SK-N-SH (cell line): ENCODE measurements around the gene PALM. TPM values are rescaled to one million over a fixed set of nuclear protein-coding genes. Genes with fewer than 3 reads are reported as not detected.
"Not testable (repeated sequence)": the region's sequence is repeated elsewhere in the genome, so short reads cannot be mapped to it uniquely, and the experiment has no call there.

ENCODE experiments used
- CTCF ChIA-PET: fragments of 300-600, 350-600 bp; formaldehyde crosslinking; extraction: SDS; loops from one replicate; lab custom pipeline; 2021; lab: Yijun Ruan, JAX
- POLR2A ChIA-PET: fragments of 350-600 bp; sonication (Branson Sonifier 250); formaldehyde crosslinking; extraction: SDS; loops from one replicate; lab custom pipeline; 2020; ENCODE audit warnings: antibody characterized with exemption, inconsistent platforms; lab: Yijun Ruan, JAX
- DNase-seq: peaks from one replicate; pipeline ENCODE4 v3.0.0; 2012
- H2AFZ ChIP-seq: fragments of 200-600 bp; sonication (generic); 2 replicates; pipeline ENCODE4 v1.8.1; 2016; ENCODE audit warnings: antibody characterized with exemption, mild to moderate bottlenecking, low read depth
- H3F3A ChIP-seq: fragments of 200-600 bp; sonication (generic); replicated peaks from 2 replicates; pipeline ENCODE3; 2016; ENCODE audit warnings: antibody characterized with exemption, mild to moderate bottlenecking; ENCODE audit not compliant: insufficient read depth
- H3K27ac ChIP-seq, 2 experiments: fragments of 200-500 bp in 1 of 2; fragments of 200-600 bp in 1 of 2; sonication (Bioruptor generic) in 1 of 2; sonication (generic), shearing (Covaris generic) in 1 of 2; 2 replicates each; pipeline versions ENCODE4 v1.5.1 to v1.6.1; 2014 to 2016; ENCODE audit warnings: low read depth in 2 of 2, inconsistent platforms in 1 of 2, low read length in 1 of 2, mild to moderate bottlenecking in 1 of 2, mixed read lengths in 1 of 2
- H3K27me3 ChIP-seq: fragments of 200-600 bp; sonication (generic), shearing (Covaris generic); 2 replicates; pipeline ENCODE4 v1.6.1; 2016; ENCODE audit warnings: mixed run types; ENCODE audit not compliant: insufficient read depth
- H3K36me3 ChIP-seq, 2 experiments: fragments of 200-500 bp in 1 of 2; fragments of 200-600 bp in 1 of 2; sonication (Bioruptor generic) in 1 of 2; sonication (generic) in 1 of 2; replicated peaks in 1 of 2; 2 replicates each; pipeline versions ENCODE3 to v1.5.1; 2014 to 2016; ENCODE audit warnings: low read length in 1 of 2, mild to moderate bottlenecking in 1 of 2; ENCODE audit not compliant: insufficient read depth in 2 of 2, control insufficient read depth in 1 of 2
- H3K4me1 ChIP-seq, 2 experiments: fragments of 200-500 bp in 1 of 2; fragments of 200-600 bp in 1 of 2; sonication (Bioruptor generic) in 1 of 2; sonication (generic), shearing (Covaris generic) in 1 of 2; 2 replicates each; pipeline versions ENCODE4 v1.5.1 to v1.6.1; 2014 to 2016; ENCODE audit warnings: low read depth in 1 of 2, low read length in 1 of 2, mixed run types in 1 of 2; ENCODE audit not compliant: insufficient read depth in 2 of 2, control insufficient read depth in 1 of 2
- H3K4me2 ChIP-seq: fragments of 200-600 bp; sonication (generic), shearing (Covaris generic); 2 replicates; pipeline ENCODE4 v1.6.1; 2017; ENCODE audit warnings: mixed run types
- H3K4me3 ChIP-seq, 2 experiments: fragments of 200-500 bp in 1 of 2; fragments of 200-600 bp in 1 of 2; sonication (Bioruptor generic) in 1 of 2; sonication (generic), shearing (Covaris generic) in 1 of 2; 2 replicates each; pipeline versions ENCODE4 v1.5.1 to v1.8.1; 2014 to 2016; ENCODE audit warnings: low read depth in 2 of 2, inconsistent platforms in 1 of 2, low read length in 1 of 2, mild to moderate bottlenecking in 1 of 2, mixed read lengths in 1 of 2, moderate library complexity in 1 of 2
- H3K79me2 ChIP-seq: fragments of 200-600 bp; sonication (generic); 2 replicates; pipeline ENCODE4 v1.8.1; 2017; ENCODE audit warnings: mild to moderate bottlenecking; ENCODE audit not compliant: insufficient read depth
- H3K9ac ChIP-seq: fragments of 200-600 bp; sonication (generic); 2 replicates; pipeline ENCODE4 v1.6.1; 2017; ENCODE audit warnings: mixed run types
- H3K9me2 ChIP-seq: fragments of 200-600 bp; sonication (generic); 2 replicates; pipeline ENCODE4 v1.6.1; 2017; ENCODE audit warnings: mixed run types
- H3K9me3 ChIP-seq: fragments of 200-600 bp; sonication (generic); 2 replicates; pipeline ENCODE4 v1.6.1; 2017; ENCODE audit warnings: mixed run types, mild to moderate bottlenecking, moderate library complexity
- H4K20me1 ChIP-seq: fragments of 200-600 bp; sonication (generic); 2 replicates; pipeline ENCODE4 v1.6.1; 2017; ENCODE audit warnings: mild to moderate bottlenecking, mixed run types; ENCODE audit not compliant: insufficient read depth
- CHD2 ChIP-seq: fragments of 150-350 bp; IDR thresholded peaks from 2 replicates; pipeline ENCODE4 v1.6.1; 2018; ENCODE audit warnings: low read length; ENCODE audit not compliant: partially characterized antibody
- FOXJ3 ChIP-seq: sonication (generic); formaldehyde crosslinking; IDR thresholded peaks from 2 replicates; pipeline ENCODE4 v1.5.1; 2020; ENCODE audit warnings: mild to moderate bottlenecking, missing genetic modification reagents
- GABPA ChIP-seq: IDR thresholded peaks from 2 replicates; pipeline ENCODE4 v1.4.0; 2012; ENCODE audit warnings: low read depth, mild to moderate bottlenecking
- JUND ChIP-seq: IDR thresholded peaks from 2 replicates; pipeline ENCODE4 v1.4.0; 2012
- MEF2A ChIP-seq: IDR thresholded peaks from 2 replicates; pipeline ENCODE4 v1.4.0; 2012; ENCODE audit warnings: low read depth, borderline replicate concordance
- RXRA ChIP-seq: IDR thresholded peaks from 2 replicates; pipeline ENCODE4 v1.4.0; 2012; ENCODE audit warnings: low read depth, mild to moderate bottlenecking, borderline replicate concordance
- SMC3 ChIP-seq: IDR thresholded peaks from 2 replicates; pipeline ENCODE4 v1.6.1; 2012; ENCODE audit warnings: low read depth, low read length, improper control_type of control experiment
- TAF1 ChIP-seq: IDR thresholded peaks from 2 replicates; pipeline ENCODE4 v1.6.1; 2012; ENCODE audit warnings: low read depth, mild to moderate bottlenecking, low read length, moderate library complexity, borderline replicate concordance
- TCF12 ChIP-seq: IDR thresholded peaks from 2 replicates; pipeline ENCODE4 v1.4.0; 2012
- TEAD4 ChIP-seq: IDR thresholded peaks from 2 replicates; pipeline ENCODE4 v1.4.0; 2012; ENCODE audit warnings: mild to moderate bottlenecking, borderline replicate concordance; ENCODE audit not compliant: insufficient read depth
- YY1 ChIP-seq: IDR thresholded peaks from 2 replicates; pipeline ENCODE4 v1.4.0; 2012; ENCODE audit warnings: low read depth, mild to moderate bottlenecking
- WGBS: methylation state at CpG from one replicate; pipeline ENCODE4 v1.1.6; 2017; ENCODE audit warnings: low lambda C conversion rate; 5-methylcytosine and 5-hydroxymethylcytosine counted together
- polyA plus RNA-seq, 3 experiments: library from polyadenylated mRNA; depleted of rRNA; stranded (reverse); fragments of >200 nt; gene quantifications; 2 replicates each; pipeline ENCODE4 v1.2.3, GENCODE V29; 2012
- TF ChIP-seq, protein P1 (sequence below): IDR thresholded peaks from 2 replicates; pipeline ENCODE4 v1.6.1; 2012; ENCODE audit warnings: mild to moderate bottlenecking, low read depth, low read length, moderate library complexity
- TF ChIP-seq, protein P2 (sequence below): IDR thresholded peaks from 2 replicates; pipeline ENCODE4 v1.4.0; 2012; ENCODE audit warnings: low read depth, borderline replicate concordance
- TF ChIP-seq, protein P3 (sequence below): fragments of 200-600 bp; sonication (generic); IDR thresholded peaks from 2 replicates; pipeline ENCODE4 v1.6.1; 2017; ENCODE audit warnings: antibody characterized with exemption, mild to moderate bottlenecking, moderate library complexity
- TF ChIP-seq, protein P4 (sequence below): IDR thresholded peaks from 2 replicates; pipeline ENCODE4 v1.4.0; 2012; ENCODE audit warnings: low read depth

PALM gene
- polyA plus RNA-seq, 1 of the 3 experiments (the other 2 are of a cell fraction), result 15.6 TPM

DNA sequence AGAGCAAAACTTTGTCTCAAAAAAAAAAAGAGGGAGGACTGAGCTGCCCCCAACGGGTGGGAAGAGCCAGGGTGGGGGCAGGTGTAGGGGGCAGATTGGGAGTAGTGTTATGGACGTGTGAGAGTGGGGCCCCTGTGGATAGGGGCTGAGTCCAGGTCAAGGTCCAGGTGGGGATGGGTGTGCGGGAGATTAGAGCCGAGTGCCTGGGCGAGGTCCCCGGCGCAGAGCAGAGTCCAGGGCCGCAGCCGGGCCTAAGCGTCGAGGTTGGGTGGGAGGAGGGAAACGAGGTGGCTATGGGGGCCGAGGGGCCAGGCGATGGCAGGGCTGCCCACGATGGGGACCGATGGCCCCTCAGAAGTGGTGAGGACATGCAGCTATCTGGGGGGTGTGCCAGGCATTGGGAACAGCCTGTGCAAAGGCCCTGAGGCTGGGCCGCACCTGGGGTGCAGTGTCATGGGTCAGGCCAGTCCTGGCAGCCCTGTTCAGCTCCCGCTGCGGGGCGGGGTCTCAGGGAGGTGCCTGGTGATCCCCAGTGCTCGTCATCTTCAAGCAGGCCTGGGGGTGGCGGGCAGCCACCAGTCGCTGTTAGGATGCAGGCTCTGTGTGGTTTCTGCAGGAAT lies 29.9 kb downstream of the PALM start (continued):
- TF ChIP-seq, protein P1, sequence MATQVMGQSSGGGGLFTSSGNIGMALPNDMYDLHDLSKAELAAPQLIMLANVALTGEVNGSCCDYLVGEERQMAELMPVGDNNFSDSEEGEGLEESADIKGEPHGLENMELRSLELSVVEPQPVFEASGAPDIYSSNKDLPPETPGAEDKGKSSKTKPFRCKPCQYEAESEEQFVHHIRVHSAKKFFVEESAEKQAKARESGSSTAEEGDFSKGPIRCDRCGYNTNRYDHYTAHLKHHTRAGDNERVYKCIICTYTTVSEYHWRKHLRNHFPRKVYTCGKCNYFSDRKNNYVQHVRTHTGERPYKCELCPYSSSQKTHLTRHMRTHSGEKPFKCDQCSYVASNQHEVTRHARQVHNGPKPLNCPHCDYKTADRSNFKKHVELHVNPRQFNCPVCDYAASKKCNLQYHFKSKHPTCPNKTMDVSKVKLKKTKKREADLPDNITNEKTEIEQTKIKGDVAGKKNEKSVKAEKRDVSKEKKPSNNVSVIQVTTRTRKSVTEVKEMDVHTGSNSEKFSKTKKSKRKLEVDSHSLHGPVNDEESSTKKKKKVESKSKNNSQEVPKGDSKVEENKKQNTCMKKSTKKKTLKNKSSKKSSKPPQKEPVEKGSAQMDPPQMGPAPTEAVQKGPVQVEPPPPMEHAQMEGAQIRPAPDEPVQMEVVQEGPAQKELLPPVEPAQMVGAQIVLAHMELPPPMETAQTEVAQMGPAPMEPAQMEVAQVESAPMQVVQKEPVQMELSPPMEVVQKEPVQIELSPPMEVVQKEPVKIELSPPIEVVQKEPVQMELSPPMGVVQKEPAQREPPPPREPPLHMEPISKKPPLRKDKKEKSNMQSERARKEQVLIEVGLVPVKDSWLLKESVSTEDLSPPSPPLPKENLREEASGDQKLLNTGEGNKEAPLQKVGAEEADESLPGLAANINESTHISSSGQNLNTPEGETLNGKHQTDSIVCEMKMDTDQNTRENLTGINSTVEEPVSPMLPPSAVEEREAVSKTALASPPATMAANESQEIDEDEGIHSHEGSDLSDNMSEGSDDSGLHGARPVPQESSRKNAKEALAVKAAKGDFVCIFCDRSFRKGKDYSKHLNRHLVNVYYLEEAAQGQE, result no peak
- TF ChIP-seq, protein P2, sequence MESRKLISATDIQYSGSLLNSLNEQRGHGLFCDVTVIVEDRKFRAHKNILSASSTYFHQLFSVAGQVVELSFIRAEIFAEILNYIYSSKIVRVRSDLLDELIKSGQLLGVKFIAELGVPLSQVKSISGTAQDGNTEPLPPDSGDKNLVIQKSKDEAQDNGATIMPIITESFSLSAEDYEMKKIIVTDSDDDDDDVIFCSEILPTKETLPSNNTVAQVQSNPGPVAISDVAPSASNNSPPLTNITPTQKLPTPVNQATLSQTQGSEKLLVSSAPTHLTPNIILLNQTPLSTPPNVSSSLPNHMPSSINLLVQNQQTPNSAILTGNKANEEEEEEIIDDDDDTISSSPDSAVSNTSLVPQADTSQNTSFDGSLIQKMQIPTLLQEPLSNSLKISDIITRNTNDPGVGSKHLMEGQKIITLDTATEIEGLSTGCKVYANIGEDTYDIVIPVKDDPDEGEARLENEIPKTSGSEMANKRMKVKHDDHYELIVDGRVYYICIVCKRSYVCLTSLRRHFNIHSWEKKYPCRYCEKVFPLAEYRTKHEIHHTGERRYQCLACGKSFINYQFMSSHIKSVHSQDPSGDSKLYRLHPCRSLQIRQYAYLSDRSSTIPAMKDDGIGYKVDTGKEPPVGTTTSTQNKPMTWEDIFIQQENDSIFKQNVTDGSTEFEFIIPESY, result no peak
- TF ChIP-seq CHD2, result no peak

DNA sequence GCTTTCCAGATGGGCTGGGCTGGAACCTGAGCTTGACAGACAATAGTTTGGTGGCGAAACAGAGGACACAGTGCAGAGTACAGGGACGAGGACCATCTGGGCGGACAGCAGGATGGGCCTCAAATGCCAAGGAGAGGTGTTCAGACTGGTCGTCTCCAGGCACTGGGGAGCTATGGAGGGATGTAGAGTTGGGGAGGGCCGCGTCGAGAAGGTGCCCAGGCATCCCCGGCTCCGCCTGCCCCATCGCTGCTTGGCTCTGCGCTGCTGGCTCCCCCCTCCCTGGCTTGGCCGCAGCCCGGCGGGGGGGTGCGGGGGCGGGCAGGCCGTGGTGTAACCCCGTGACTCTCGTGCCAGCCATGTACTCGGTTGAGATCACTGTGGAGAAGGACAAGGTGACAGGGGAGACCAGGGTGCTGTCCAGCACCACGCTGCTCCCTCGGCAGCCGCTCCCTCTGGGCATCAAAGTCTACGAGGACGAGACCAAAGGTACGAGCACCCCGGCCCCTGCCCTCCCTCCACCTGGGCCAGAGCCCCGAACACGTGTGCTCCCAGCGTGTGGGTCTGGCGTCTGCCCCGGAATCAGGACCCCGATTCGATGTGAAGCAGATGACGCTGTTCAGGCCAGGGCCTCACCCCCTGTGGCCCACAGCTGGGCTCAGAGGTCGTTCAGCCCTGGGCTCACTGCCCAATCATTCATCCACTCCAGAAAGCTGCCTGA lies 31.4 kb downstream of the PALM start:
- H3K9me3 ChIP-seq, result no peaks in the 10 kb centered on the region
- TF ChIP-seq, protein P3, sequence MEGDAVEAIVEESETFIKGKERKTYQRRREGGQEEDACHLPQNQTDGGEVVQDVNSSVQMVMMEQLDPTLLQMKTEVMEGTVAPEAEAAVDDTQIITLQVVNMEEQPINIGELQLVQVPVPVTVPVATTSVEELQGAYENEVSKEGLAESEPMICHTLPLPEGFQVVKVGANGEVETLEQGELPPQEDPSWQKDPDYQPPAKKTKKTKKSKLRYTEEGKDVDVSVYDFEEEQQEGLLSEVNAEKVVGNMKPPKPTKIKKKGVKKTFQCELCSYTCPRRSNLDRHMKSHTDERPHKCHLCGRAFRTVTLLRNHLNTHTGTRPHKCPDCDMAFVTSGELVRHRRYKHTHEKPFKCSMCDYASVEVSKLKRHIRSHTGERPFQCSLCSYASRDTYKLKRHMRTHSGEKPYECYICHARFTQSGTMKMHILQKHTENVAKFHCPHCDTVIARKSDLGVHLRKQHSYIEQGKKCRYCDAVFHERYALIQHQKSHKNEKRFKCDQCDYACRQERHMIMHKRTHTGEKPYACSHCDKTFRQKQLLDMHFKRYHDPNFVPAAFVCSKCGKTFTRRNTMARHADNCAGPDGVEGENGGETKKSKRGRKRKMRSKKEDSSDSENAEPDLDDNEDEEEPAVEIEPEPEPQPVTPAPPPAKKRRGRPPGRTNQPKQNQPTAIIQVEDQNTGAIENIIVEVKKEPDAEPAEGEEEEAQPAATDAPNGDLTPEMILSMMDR, result no peak
- TF ChIP-seq CHD2, result no peak
- no peak for TF ChIP-seq MEF2A
- TF ChIP-seq, protein P4, sequence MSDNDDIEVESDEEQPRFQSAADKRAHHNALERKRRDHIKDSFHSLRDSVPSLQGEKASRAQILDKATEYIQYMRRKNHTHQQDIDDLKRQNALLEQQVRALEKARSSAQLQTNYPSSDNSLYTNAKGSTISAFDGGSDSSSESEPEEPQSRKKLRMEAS, result no peak
- TF ChIP-seq FOXJ3 (CRISPR knock-in tag), result no peak
- TF ChIP-seq RXRA, result no peak
- TF ChIP-seq TCF12, result no peak
- TF ChIP-seq SMC3, result no peak
- no peak for TF ChIP-seq JUND
- no peak for TF ChIP-seq TEAD4
- TF ChIP-seq YY1, result no peak
- TF ChIP-seq TAF1, result no peak
- no peak for TF ChIP-seq GABPA
- TF ChIP-seq, all 33 proteins: peak for 0
- Histone ChIP-seq H3K4me3 (no peak overlapping the region), H3F3A (no peaks in the 10 kb centered on the region), H2AFZ (no peak overlapping the region), H4K20me1 (no peaks in the 10 kb centered on the region), H3K9me2 (no peaks in the 10 kb centered on the region), H3K79me2 (no peaks in the 10 kb centered on the region), H3K9ac (no peak overlapping the region), H3K27ac (no peak overlapping the region), H3K4me2 (no peak overlapping the region), H3K4me1 (no peaks in the 10 kb centered on the region), H3K27me3 (no peaks in the 10 kb centered on the region), H3K36me3 (no peaks in the 10 kb centered on the region)
- DNase-seq, result no peak
- POLR2A ChIA-PET, result no interaction called here
- CTCF ChIA-PET, result interaction anchor here (0.9 to 1.7 kb wide), 4 partner anchors 15 to 71 kb away, joined by 3 to 7 read pairs (median 4); no protein-coding TSS in a partner anchor
- 95% methylated on average over 25 of the region's 36 CpGs for WGBS

DNA sequence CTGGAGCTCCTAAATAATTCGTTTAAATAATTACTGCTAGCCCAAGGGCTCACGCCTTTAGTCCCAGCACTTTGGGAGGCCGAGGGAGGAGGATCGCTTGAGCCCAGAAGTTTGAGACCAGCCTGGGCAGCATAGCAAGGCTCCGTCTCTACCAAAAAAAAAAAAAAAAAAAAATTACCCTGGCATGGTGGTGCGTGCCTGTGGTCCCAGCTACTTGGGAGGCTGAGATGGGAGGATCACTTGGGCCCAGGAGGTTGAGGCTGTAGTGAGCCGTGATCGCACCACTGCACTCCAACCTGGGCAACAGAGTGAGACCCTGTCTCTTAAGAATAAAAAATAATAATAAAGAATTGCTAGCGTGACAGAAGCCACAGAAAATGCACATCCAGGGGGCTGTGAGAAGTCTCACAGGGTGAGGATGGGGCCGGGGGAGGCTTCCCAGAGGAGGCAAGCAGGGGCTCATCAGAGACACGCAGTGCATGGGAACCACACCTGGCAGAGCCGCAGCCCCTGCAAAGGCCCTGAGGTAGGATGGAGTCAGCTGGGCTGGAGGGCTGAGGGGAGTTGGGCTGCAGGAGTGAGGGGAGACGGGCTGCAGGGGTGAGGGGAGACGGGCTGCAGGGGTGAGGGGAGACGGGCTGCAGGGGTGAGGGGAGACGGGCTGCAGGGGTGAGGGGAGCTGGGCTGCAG lies 32.2 kb downstream of the PALM start:
- POLR2A ChIA-PET, H3K27ac ChIP-seq: not testable (repeated sequence)

More for the DNA sequence above, 32.2 kb downstream of the PALM start:
- not testable (repeated sequence) for H3K36me3 ChIP-seq, H3K9me2 ChIP-seq, H3K79me2 ChIP-seq, H3K9ac ChIP-seq, H4K20me1 ChIP-seq, H3K27me3 ChIP-seq, H3F3A ChIP-seq, H3K4me1 ChIP-seq, H3K4me2 ChIP-seq, H2AFZ ChIP-seq, H3K4me3 ChIP-seq, H3K9me3 ChIP-seq
- CTCF ChIA-PET, result interaction anchor here (0.9 to 1.5 kb wide), 8 partner anchors 8 to 221 kb away, joined by 3 to 6 read pairs (median 3); partner anchors contain the start of genes FSTL3 and PALM
- DNase-seq, result peak; percentile 53
- 84% methylated on average over 14 of the region's 16 CpGs for WGBS
